Measurements from ENCODE around the gene RNASE11.
A peak's percentile ranks its signal among the peaks of the same experiment; 100 is the strongest.
"Not testable (repeated sequence)": the region's sequence is repeated elsewhere in the genome, so short reads cannot be mapped to it uniquely, and the experiment has no call there.

Gene RNASE11

GRCh38 chr14:20587489-20588154 lies at the start of gene RNASE11:
RNASE11 (minus strand) TSS chr14:20588001.
- no peak for DNase-seq

GRCh38 chr14:20632831-20633691 lies 45.3 kb upstream of the RNASE11 start:
- peak; percentile 66 to 67 for DNase-seq

GRCh38 chr14:20632448-20632830 lies 44.6 kb upstream of the RNASE11 start:
- DNase-seq, result peak in 1 of 2 experiments; percentile 35

GRCh38 chr14:20631880-20632389 lies 44.1 kb upstream of the RNASE11 start:
- DNase-seq, result peak in 1 of 2 experiments; percentile 32

GRCh38 chr14:20631023-20631879 lies 43.5 kb upstream of the RNASE11 start:
- DNase-seq, result peak; percentile 23 to 50

GRCh38 chr14:20630340-20631022 lies 42.7 kb upstream of the RNASE11 start:
- DNase-seq, result peak in 1 of 2 experiments; percentile 20

- no peak for DNase-seq
Measured at GRCh38 chr14:20628063-20628854, 40.5 kb upstream of the RNASE11 start.

- no peak for DNase-seq
Measured at GRCh38 chr14:20627346-20628027, 39.7 kb upstream of the RNASE11 start.

GRCh38 chr14:20626274-20626673 lies 38.5 kb upstream of the RNASE11 start:
- no peak for DNase-seq

- peak; percentile 16 to 44 for DNase-seq
Measured at GRCh38 chr14:20624495-20625070, 36.8 kb upstream of the RNASE11 start.

- DNase-seq, result no peak
Measured at GRCh38 chr14:20623798-20624197, 36.0 kb upstream of the RNASE11 start.

GRCh38 chr14:20622816-20623291 lies 35.1 kb upstream of the RNASE11 start:
- DNase-seq, result no peak

- DNase-seq, result no peak
Measured at GRCh38 chr14:20620798-20621478, 33.1 kb upstream of the RNASE11 start.

- DNase-seq, result not testable (repeated sequence)
Measured at GRCh38 chr14:20619688-20620087, 31.9 kb upstream of the RNASE11 start.

- no peak for DNase-seq
Measured at GRCh38 chr14:20618271-20618749, 30.5 kb upstream of the RNASE11 start.

GRCh38 chr14:20617138-20618003 lies 29.6 kb upstream of the RNASE11 start:
- no peak for DNase-seq

- no peak for DNase-seq
Measured at GRCh38 chr14:20615996-20616395, 28.2 kb upstream of the RNASE11 start.

- no peak for DNase-seq
Measured at GRCh38 chr14:20614038-20614840, 26.4 kb upstream of the RNASE11 start.
